ENCODE results near the gene HMGCS2.

GRCh38 chr1:119791377-119791776 is 22.7 kb upstream of the HMGCS2 start:
- no peak for TF ChIP-seq EZH2phosphoT487 (conservative IDR thresholded peaks at IDR 0.05; ENCODE audit: low read length)
- no peak for TF ChIP-seq CTCF (IDR thresholded peaks at IDR 0.05; ENCODE audit: insufficient read depth, low read length, poor library complexity, severe bottlenecking)
